ENCODE results near the gene DCT.

The DCT gene

GRCh38 chr13:94390881-94391280 is 88.6 kb downstream of the DCT start:
- DNase-seq, result no peak

- DNase-seq, result no peak
These were observed 89.7 kb downstream of the DCT start for GRCh38 chr13:94389604-94390351.

GRCh38 chr13:94387047-94387446 is 92.4 kb downstream of the DCT start:
- DNase-seq, result no peak

All from activated gamma-delta T cell (primary cell).